Fibroblast of the aortic adventitia (primary cell): Measurements from ENCODE around the gene ERVK3-1. TPM values are rescaled to one million over a fixed set of nuclear protein-coding genes. Genes with fewer than 3 reads are reported as not detected.
"Not testable (repeated sequence)": the region's sequence is repeated elsewhere in the genome, so short reads cannot be mapped to it uniquely, and the experiment has no call there.

ENCODE experiments used
- DNase-seq: peaks from one replicate; pipeline ENCODE4 v3.0.0-alpha.2; 2010; ENCODE audit warnings: low read depth
- H3K4me3 ChIP-seq: 2 replicates; pipeline ENCODE4 v1.5.1; 2011; ENCODE audit warnings: low read depth, mild to moderate bottlenecking, control low read depth, low read length, moderate library complexity
- total RNA-seq: library from RNA; depleted of rRNA; stranded (reverse); fragments of >200 nt; gene quantifications from 2 replicates; pipeline ENCODE4 v1.2.3, GENCODE V29; 2012; ENCODE audit warnings: low replicate concordance
- TF ChIP-seq, protein P1 (sequence below): IDR thresholded peaks from 2 replicates; pipeline ENCODE4 v1.5.1; 2011; ENCODE audit warnings: mild to moderate bottlenecking, low read length, control low read depth, inconsistent platforms; ENCODE audit not compliant: insufficient read depth

The ERVK3-1 gene, protein sequence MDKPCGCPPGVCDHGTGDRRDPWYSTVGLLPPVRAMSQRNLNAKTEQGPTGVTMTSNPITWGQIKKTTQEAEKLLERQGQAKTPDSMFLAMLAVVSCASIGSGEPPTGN
- 33.2 and 41.1 TPM in 2 replicates for total RNA-seq

DNA sequence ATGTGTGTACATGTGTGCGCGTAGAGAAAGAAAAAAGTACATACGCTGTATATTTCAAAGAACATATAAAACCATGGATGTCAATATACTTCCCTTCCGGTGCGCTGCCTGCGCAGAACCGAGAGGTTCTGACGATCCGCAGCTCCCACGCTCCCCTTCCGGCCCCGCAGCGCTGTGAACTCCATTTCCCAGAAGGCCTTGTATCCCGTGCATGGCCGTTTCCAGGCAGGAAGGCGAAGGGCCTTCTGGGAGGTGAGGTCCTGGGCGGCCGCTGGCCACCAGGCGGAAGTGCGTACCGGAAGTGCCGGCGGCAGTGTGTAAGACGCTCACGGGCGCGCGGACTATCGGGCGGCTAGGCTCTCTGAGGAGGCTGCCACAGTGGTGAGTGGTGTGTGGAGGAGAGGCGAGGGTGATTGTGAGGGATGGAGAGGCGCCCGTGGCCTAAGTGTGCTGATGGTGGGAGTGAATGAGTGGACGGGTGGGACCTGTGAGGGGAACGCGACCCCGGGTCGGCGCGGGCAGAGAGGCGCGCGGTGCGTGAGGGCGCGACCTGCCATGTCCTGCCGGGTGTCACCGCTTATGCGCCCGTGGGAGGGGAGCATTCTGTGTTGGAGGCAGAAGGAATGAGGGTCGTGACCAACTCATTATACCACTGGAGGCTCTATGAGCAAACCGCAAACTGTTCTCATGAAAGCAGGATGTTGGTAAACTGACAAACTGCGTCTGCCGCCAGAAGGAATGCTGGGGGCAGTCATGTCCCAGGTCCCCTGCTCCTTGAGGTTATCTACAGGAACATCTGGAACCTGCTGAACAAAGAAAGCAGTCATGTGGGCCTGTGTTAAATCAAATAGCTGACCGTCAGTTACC, at the start of gene ERVK3-1:
TSS of gene ERVK3-1 (plus strand) at position 313 of the 867 bp plus-strand sequence. CDS start 6,792 bp downstream, outside the sequence.
- TF ChIP-seq, protein P1, sequence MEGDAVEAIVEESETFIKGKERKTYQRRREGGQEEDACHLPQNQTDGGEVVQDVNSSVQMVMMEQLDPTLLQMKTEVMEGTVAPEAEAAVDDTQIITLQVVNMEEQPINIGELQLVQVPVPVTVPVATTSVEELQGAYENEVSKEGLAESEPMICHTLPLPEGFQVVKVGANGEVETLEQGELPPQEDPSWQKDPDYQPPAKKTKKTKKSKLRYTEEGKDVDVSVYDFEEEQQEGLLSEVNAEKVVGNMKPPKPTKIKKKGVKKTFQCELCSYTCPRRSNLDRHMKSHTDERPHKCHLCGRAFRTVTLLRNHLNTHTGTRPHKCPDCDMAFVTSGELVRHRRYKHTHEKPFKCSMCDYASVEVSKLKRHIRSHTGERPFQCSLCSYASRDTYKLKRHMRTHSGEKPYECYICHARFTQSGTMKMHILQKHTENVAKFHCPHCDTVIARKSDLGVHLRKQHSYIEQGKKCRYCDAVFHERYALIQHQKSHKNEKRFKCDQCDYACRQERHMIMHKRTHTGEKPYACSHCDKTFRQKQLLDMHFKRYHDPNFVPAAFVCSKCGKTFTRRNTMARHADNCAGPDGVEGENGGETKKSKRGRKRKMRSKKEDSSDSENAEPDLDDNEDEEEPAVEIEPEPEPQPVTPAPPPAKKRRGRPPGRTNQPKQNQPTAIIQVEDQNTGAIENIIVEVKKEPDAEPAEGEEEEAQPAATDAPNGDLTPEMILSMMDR: peak; percentile 11
- DNase-seq: peak; percentile 97
- peak within 1 kb of the TSS; percentile 98 for H3K4me3 ChIP-seq

GRCh38 chr19:58258259-58258658, 46.9 kb upstream of the ERVK3-1 start:
- not testable (repeated sequence) for DNase-seq, H3K4me3 ChIP-seq

- DNase-seq: no peak
- TF ChIP-seq, protein P1: no peak
- no peak overlapping the region for H3K4me3 ChIP-seq
Observed at GRCh38 chr19:58261600-58261967, 43.6 kb upstream of the ERVK3-1 start.

- TF ChIP-seq, protein P1: no peak
- no peak overlapping the region for H3K4me3 ChIP-seq
- peak; percentile 4 for DNase-seq
Observed at GRCh38 chr19:58261968-58262921, 42.9 kb upstream of the ERVK3-1 start.

DNA sequence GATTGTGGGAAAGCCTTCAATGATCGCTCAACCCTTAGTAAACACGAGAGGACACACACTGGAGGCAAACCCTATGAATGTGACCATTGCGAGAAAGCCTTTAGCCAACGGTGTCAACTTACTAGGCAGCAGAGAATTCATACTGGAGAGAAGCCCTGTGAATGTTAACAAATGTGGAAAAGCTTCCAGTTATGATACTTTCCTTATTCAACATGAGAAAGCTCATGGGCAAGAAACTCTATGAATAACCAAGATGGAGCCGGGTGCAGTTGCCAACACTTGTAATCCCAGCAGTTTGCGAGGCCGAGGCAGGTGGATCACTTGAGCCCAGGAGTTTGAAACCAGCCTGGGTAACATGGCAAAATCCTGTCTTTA, 42.3 kb upstream of the ERVK3-1 start:
- TF ChIP-seq, protein P1: no peak
- no peak overlapping the region for H3K4me3 ChIP-seq
- DNase-seq: no peak

- TF ChIP-seq, protein P1: no peak
- no peak overlapping the region for H3K4me3 ChIP-seq
- no peak for DNase-seq
Observed at GRCh38 chr19:58265100-58265499, 40.1 kb upstream of the ERVK3-1 start.
